ENCODE measurements around the gene MAML3.

MAML3 gene

GRCh38 chr4:139847602-139848001 lies 306.4 kb downstream of the MAML3 start:
- TF ChIP-seq CTCF (IDR thresholded peaks at IDR 0.05) = no peak

- TF ChIP-seq CTCF (IDR thresholded peaks at IDR 0.05) = no peak
These were observed 307.2 kb downstream of the MAML3 start for GRCh38 chr4:139846766-139847165.

- no peak for TF ChIP-seq CTCF (IDR thresholded peaks at IDR 0.05)
These were observed 308.4 kb downstream of the MAML3 start for GRCh38 chr4:139845453-139846093.

- no peak for TF ChIP-seq CTCF (IDR thresholded peaks at IDR 0.05)
These were observed 309.4 kb downstream of the MAML3 start for GRCh38 chr4:139844459-139845036.

GRCh38 chr4:139844057-139844456 lies 309.9 kb downstream of the MAML3 start:
- TF ChIP-seq CTCF (IDR thresholded peaks at IDR 0.05) = no peak

GRCh38 chr4:139843641-139844040 lies 310.3 kb downstream of the MAML3 start:
- TF ChIP-seq CTCF (IDR thresholded peaks at IDR 0.05) = no peak

GRCh38 chr4:139841464-139842195 lies 312.4 kb downstream of the MAML3 start:
- TF ChIP-seq CTCF (IDR thresholded peaks at IDR 0.05) = 0 out of 2 replicates have a peak, but pooled peaks have one; percentile 13

All from LNCAP (cell line).